Mesendoderm (in vitro differentiated cells): Measurements from ENCODE around the gene LNPEP. TPM values are rescaled to one million over a fixed set of nuclear protein-coding genes. Genes with fewer than 3 reads are reported as not detected.

Source experiments
- DNase-seq: peaks from one replicate; pipeline ENCODE4 v3.0.0; 2013
- H2AK5ac ChIP-seq: 2 replicates; pipeline ENCODE4 v1.6.1; 2013; ENCODE audit warnings: low read length, inconsistent platforms
- H2BK120ac ChIP-seq: 2 replicates; pipeline ENCODE4 v1.6.1; 2013; ENCODE audit warnings: low read depth, mild to moderate bottlenecking, low read length, moderate library complexity, mixed read lengths
- H2BK15ac ChIP-seq: replicated peaks from 2 replicates; pipeline ENCODE4 v1.6.1; 2013; ENCODE audit warnings: low read depth, mild to moderate bottlenecking, moderate library complexity
- H2BK5ac ChIP-seq: 2 replicates; pipeline ENCODE4 v1.6.1; 2013; ENCODE audit warnings: low read length, inconsistent platforms
- H3K18ac ChIP-seq: 2 replicates; pipeline ENCODE4 v1.6.1; 2013; ENCODE audit warnings: mild to moderate bottlenecking, low read length, mixed read lengths
- H3K23ac ChIP-seq: one replicate; pipeline ENCODE4 v1.6.1; 2013; ENCODE audit warnings: low read length
- H3K27ac ChIP-seq: 2 replicates; pipeline ENCODE4 v1.5.1; 2013; ENCODE audit warnings: low read depth, mild to moderate bottlenecking, inconsistent platforms, low read length, moderate library complexity
- H3K27me3 ChIP-seq: 2 replicates; pipeline ENCODE4 v1.6.1; 2013; ENCODE audit warnings: low read length, control low read depth, mild to moderate bottlenecking, inconsistent platforms; ENCODE audit not compliant: insufficient read depth, poor library complexity
- H3K36me3 ChIP-seq: 2 replicates; pipeline ENCODE4 v1.6.1; 2013; ENCODE audit warnings: low read length, inconsistent platforms; ENCODE audit not compliant: control insufficient read depth, insufficient read depth
- H3K4ac ChIP-seq: one replicate; pipeline ENCODE4 v1.6.1; 2013; ENCODE audit warnings: low read depth, mild to moderate bottlenecking, low read length, moderate library complexity
- H3K4me1 ChIP-seq: 2 replicates; pipeline ENCODE4 v1.6.1; 2013; ENCODE audit warnings: low read depth, low read length, inconsistent platforms; ENCODE audit not compliant: control insufficient read depth
- H3K4me2 ChIP-seq: 2 replicates; pipeline ENCODE4 v1.6.1; 2013; ENCODE audit warnings: low read length
- H3K4me3 ChIP-seq: 2 replicates; pipeline ENCODE4 v1.5.1; 2013; ENCODE audit warnings: mild to moderate bottlenecking, low read length
- H3K56ac ChIP-seq: one replicate; pipeline ENCODE4 v1.6.1; 2013; ENCODE audit warnings: low read length
- H3K79me1 ChIP-seq: 2 replicates; pipeline ENCODE4 v1.6.1; 2013; ENCODE audit warnings: low read length, inconsistent platforms
- H3K79me2 ChIP-seq: 2 replicates; pipeline ENCODE4 v1.6.1; 2013; ENCODE audit warnings: mild to moderate bottlenecking, low read length; ENCODE audit not compliant: control insufficient read depth, insufficient read depth
- H3K9ac ChIP-seq: 2 replicates; pipeline ENCODE4 v1.6.1; 2013; ENCODE audit warnings: low read length, inconsistent platforms
- H4K5ac ChIP-seq: one replicate; pipeline ENCODE4 v1.6.1; 2013; ENCODE audit warnings: low read length
- H4K8ac ChIP-seq: one replicate; pipeline ENCODE4 v1.6.1; 2013; ENCODE audit warnings: low read depth, mild to moderate bottlenecking, control low read depth, low read length, moderate library complexity
- WGBS: extraction: QIAGEN DNeasy Blood & Tissue Kit; methylation state at CpG from one replicate; pipeline ENCODE4 v1.1.7; 2013; ENCODE audit warnings: low lambda C conversion rate, missing lambda C conversion rate; ENCODE audit not compliant: insufficient coverage; ENCODE audit errors: extremely low coverage; 5-methylcytosine and 5-hydroxymethylcytosine counted together
- polyA plus RNA-seq, 2 experiments: library from polyadenylated mRNA; stranded (reverse); fragments of 200-250 nt; gene quantifications; one replicate each; pipeline ENCODE4 v1.2.3, GENCODE V29; 2013

LNPEP gene
- polyA plus RNA-seq (2013, experiment 1 of 2), result 0.79 TPM
- 0.71 TPM for polyA plus RNA-seq (2013, experiment 2 of 2)

DNA sequence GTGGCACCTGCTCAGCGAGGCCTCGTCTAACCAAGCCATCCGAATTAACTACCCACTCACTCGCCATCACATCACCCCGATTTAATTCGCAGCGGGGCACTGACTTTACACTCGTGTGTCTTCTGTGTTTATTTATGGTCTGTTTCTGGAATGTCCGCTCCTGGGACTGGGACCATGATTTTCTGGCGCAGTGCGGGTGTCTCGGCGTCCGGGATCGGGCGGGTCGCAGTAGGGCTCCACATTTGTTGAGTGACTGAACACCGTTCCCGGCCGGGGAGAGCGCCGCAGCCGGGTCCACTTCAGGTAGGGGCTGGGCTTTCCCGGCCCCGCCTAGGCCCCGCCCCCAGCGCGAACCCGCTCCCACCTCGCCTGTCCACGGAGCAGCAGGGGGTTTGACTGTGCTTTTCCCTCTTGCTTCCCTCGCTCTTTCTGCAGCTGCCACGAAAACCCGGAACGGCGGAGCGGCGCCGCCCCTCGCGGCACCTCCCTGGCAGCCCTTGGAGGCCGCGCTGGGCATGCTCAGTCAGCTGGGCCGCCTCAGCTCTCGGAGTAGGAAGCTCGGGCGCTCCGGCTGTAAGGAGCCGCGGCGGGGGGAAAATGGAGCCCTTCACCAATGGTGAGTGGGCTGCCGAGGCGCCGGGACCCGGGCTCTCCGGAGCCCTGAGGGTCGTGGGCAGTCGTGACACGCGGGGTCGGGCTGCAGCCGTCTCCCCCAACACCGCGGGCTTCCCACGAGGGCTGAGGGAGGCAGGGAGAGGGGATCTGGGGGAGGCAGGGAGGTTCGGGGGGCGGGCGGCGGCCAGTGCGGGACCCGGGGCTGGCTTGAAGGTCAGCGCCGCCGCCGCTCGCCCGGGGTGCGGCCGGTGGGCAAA, at the start of gene LNPEP:
LNPEP (plus strand) TSS at position 522 of the 872 bp plus-strand sequence; CDS start at position 598, 76 bp downstream.
- no CpG with 5 or more reads among the region's 79 CpGs for WGBS
- H3K27ac ChIP-seq, result peak within 1 kb of the TSS; percentile 92

DNA sequence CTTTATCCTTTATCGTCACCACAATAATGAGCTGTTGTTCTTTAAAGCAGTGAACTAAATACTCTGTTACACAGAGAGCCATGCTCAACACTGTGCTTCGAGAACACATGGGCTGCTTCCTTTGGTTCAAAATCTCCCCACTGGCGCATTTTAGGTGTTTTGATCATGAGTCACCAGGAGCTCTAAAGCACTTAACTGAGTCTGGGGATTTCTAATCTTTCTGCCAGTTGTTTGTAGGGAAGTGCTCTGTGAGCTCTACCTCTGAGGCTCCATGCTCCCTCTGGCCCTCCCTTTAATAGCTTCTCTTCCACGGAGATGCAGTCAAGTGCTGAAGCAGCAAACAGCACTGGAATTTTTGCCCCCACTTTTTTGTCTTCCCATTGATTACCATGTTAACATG, 42.5 kb upstream of the LNPEP start:
- H3K27ac ChIP-seq, result no peak overlapping the region
- H3K56ac ChIP-seq, result no peak overlapping the region
- WGBS, result no CpG with 5 or more reads among the region's 4 CpGs
- H3K4me3 ChIP-seq, result no peak overlapping the region
- H3K36me3 ChIP-seq, result no peaks in the 10 kb centered on the region
- H3K9ac ChIP-seq, result no peak overlapping the region
- no peak overlapping the region for H2BK120ac ChIP-seq
- H4K8ac ChIP-seq, result no peak overlapping the region
- H2AK5ac ChIP-seq, result no peak overlapping the region
- H3K18ac ChIP-seq, result no peak overlapping the region
- no peaks in the 10 kb centered on the region for H3K27me3 ChIP-seq
- H3K4ac ChIP-seq, result no peak overlapping the region
- H3K79me1 ChIP-seq, result no peaks in the 10 kb centered on the region
- no peaks in the 10 kb centered on the region for H3K79me2 ChIP-seq
- peak; percentile 73 for DNase-seq
- H2BK15ac ChIP-seq, result no peak overlapping the region
- no peak overlapping the region for H2BK5ac ChIP-seq
- H3K4me2 ChIP-seq, result no peak overlapping the region
- no peak overlapping the region for H4K5ac ChIP-seq
- no peaks in the 10 kb centered on the region for H3K4me1 ChIP-seq
- H3K23ac ChIP-seq, result no peak overlapping the region

More for the DNA sequence above, at the start of gene LNPEP:
- H4K5ac ChIP-seq, result no peak within 1 kb of the TSS
- H2AK5ac ChIP-seq, result no peak within 1 kb of the TSS
- peak within 1 kb of the TSS; percentile 88 for H3K4me2 ChIP-seq
- no peak within 1 kb of the TSS for H2BK15ac ChIP-seq
- H3K23ac ChIP-seq, result no peak within 1 kb of the TSS
- H2BK120ac ChIP-seq, result no peak within 1 kb of the TSS
- H4K8ac ChIP-seq, result no peak within 1 kb of the TSS
- no peaks in the 10 kb centered on the region for H3K27me3 ChIP-seq
- H3K56ac ChIP-seq, result peak within 1 kb of the TSS; percentile 89
- H3K4me3 ChIP-seq, result peak within 1 kb of the TSS; percentile 62
- peak; percentile 98 for DNase-seq
- H3K79me1 ChIP-seq, result no peaks in the 10 kb centered on the region
- no peaks in the 10 kb centered on the region for H3K79me2 ChIP-seq
- H3K4ac ChIP-seq, result no peak within 1 kb of the TSS
- peaks cover 9% of the 10 kb centered on the region for H3K4me1 ChIP-seq
- no peaks in the 10 kb centered on the region for H3K36me3 ChIP-seq
- H3K9ac ChIP-seq, result peak within 1 kb of the TSS; percentile 79
- peak within 1 kb of the TSS; percentile 78 for H3K18ac ChIP-seq
- peak within 1 kb of the TSS; percentile 56 for H2BK5ac ChIP-seq

DNA sequence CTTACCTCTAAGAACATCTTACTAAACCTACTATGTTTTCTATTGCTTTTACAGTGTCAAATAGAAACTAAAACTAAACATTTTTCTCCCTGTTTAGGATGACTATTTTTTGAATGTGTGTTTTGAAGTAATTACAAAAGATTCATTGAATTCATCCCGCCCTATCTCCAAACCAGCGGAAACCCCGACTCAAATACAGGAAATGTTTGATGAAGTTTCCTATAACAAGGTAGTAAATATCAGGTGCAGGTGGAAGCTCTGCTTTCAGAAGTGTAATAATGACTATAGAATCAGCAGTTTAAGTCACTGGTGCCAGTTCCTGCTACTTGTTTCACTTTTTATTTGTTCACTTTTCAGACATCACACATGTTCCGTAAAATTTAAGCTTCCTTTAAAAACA, 39.6 kb upstream of the LNPEP start:
- no peak overlapping the region for H4K5ac ChIP-seq
- no peak overlapping the region for H4K8ac ChIP-seq
- no peak overlapping the region for H3K18ac ChIP-seq
- no peaks in the 10 kb centered on the region for H3K36me3 ChIP-seq
- H3K4ac ChIP-seq, result no peak overlapping the region
- no peak overlapping the region for H3K4me3 ChIP-seq
- no peaks in the 10 kb centered on the region for H3K79me1 ChIP-seq
- no peak overlapping the region for H2BK15ac ChIP-seq
- 100% methylated on average over 1 of the region's 4 CpGs for WGBS
- H3K27ac ChIP-seq, result no peak overlapping the region
- no peak overlapping the region for H2BK120ac ChIP-seq
- no peak overlapping the region for H2AK5ac ChIP-seq
- no peaks in the 10 kb centered on the region for H3K79me2 ChIP-seq
- no peaks in the 10 kb centered on the region for H3K4me1 ChIP-seq
- H3K56ac ChIP-seq, result no peak overlapping the region
- no peak overlapping the region for H3K23ac ChIP-seq
- H2BK5ac ChIP-seq, result no peak overlapping the region
- DNase-seq, result no peak
- H3K27me3 ChIP-seq, result no peaks in the 10 kb centered on the region
- H3K9ac ChIP-seq, result no peak overlapping the region
- no peak overlapping the region for H3K4me2 ChIP-seq

DNA sequence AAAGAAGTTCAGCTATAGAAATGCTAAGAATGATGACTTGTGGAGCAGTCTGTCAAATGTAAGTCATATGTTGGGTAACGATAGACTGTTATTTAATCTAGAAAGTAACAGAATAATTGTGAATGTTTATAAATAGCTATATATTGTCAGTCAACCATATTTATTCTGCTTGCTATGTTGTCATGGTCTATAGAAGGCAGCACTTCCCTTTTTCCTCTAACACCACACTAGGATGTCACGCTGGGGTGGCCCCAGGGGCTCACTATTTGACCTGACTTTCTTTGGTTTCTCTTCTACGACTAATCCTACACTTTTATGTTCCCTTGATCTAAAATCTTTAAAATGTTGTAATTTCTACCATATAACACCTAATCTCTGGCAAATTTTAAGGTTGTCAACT, 39.1 kb upstream of the LNPEP start:
- Histone ChIP-seq H2BK120ac (no peak overlapping the region), H3K4ac (no peak overlapping the region), H2BK5ac (no peak overlapping the region), H3K18ac (no peak overlapping the region), H3K27ac (no peak overlapping the region), H2AK5ac (no peak overlapping the region), H3K27me3 (no peaks in the 10 kb centered on the region), H3K9ac (no peak overlapping the region), H3K23ac (no peak overlapping the region), H3K56ac (no peak overlapping the region), H3K79me1 (no peaks in the 10 kb centered on the region), H3K4me3 (no peak overlapping the region), H3K36me3 (no peaks in the 10 kb centered on the region), H4K8ac (no peak overlapping the region), H2BK15ac (no peak overlapping the region), H3K4me1 (no peaks in the 10 kb centered on the region), H3K79me2 (no peaks in the 10 kb centered on the region), H4K5ac (no peak overlapping the region), H3K4me2 (no peak overlapping the region)
- no peak for DNase-seq
- WGBS, result no CpG with 5 or more reads among the region's 3 CpGs

DNA sequence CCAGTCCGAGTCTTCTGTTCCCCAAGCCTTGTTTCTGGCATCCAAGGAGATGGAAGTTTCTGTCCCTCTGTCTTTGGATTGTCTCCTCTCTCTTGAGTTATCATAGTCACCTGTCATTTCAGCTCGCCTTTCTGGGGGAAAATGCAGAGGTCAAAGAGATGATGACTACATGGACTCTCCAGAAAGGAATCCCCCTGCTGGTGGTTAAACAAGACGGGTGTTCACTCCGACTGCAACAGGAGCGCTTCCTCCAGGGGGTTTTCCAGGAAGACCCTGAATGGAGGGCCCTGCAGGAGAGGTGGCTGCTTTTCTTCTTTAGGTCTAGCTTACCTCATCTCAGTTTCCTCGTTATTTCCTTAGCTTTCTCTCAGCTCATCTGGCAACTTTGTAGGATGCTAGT, 34.5 kb upstream of the LNPEP start:
- peak; percentile 59 for DNase-seq
- Histone ChIP-seq H4K5ac (no peak overlapping the region), H3K79me1 (no peaks in the 10 kb centered on the region), H3K4ac (no peak overlapping the region), H3K27me3 (no peaks in the 10 kb centered on the region), H3K4me2 (no peak overlapping the region), H3K56ac (no peak overlapping the region), H3K36me3 (no peaks in the 10 kb centered on the region), H3K23ac (no peak overlapping the region), H3K4me1 (no peaks in the 10 kb centered on the region), H2BK120ac (no peak overlapping the region), H2BK15ac (no peak overlapping the region), H3K9ac (no peak overlapping the region), H2AK5ac (no peak overlapping the region), H3K4me3 (no peak overlapping the region), H2BK5ac (no peak overlapping the region), H3K79me2 (no peaks in the 10 kb centered on the region), H4K8ac (no peak overlapping the region), H3K18ac (no peak overlapping the region), H3K27ac (no peak overlapping the region)
- no CpG with 5 or more reads among the region's 6 CpGs for WGBS
